Stimulated activated naive CD8-positive, alpha-beta T cell treated with anti-CD3 and anti-CD28 coated beads, Interleukin-15, amount 100 ng/mL, for 72 hours (primary cell): ENCODE data around the gene PTPRN2.
"Not testable (repeated sequence)": the region's sequence is repeated elsewhere in the genome, so short reads cannot be mapped to it uniquely, and the experiment has no call there.

Experiments
- ATAC-seq: fragments of 150-1000 bp; cut with Tn5 transposase; 2 replicates; pipeline ENCODE4 v1.10.0; 2021; ENCODE audit warnings: mild to moderate bottlenecking, moderate library complexity
- DNase-seq, 2 donors: peaks; one replicate each; pipeline ENCODE4 v3.0.0; 2021 to 2022
- H3K27ac Mint-ChIP-seq, 2 donors: one replicate each; pipeline ENCODE4 v1.8.0; 2022; ENCODE audit warnings: mild to moderate bottlenecking in 2 of 2, mixed read lengths in 2 of 2, moderate library complexity in 2 of 2
- H3K27me3 Mint-ChIP-seq: one replicate; pipeline ENCODE4 v1.8.0; 2022; ENCODE audit warnings: mixed read lengths
- H3K4me1 Mint-ChIP-seq: one replicate; pipeline ENCODE4 v1.8.0; 2022; ENCODE audit warnings: mild to moderate bottlenecking, mixed read lengths
- H3K4me3 Mint-ChIP-seq, 2 donors: one replicate each; pipeline ENCODE4 v1.8.0; 2022; ENCODE audit warnings: mild to moderate bottlenecking in 2 of 2, mixed read lengths in 2 of 2, moderate library complexity in 1 of 2
- H3K9me3 Mint-ChIP-seq, 2 donors: one replicate each; pipeline ENCODE4 v1.8.0; 2022; ENCODE audit warnings: mixed read lengths in 2 of 2

Gene PTPRN2

DNA sequence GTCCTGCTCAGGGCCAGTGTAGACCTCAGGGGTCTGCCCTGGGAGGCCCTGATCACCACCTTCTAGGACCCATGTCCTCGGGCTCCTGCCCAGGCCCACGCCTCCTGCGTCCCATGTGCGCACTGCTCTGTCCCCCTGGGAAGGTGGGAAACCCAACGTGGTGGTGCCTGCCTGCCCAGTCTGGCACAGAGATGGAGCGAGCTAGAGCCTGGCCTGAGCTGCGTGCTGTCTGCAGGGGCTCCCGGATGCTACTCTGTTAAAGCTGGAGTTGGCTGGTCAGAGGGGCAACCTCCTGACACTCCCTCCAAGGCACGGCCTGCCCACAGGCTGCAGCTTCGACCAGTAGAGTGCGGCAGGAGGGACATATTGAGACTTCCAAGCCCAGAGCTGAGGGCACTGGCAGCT, 1079.1 kb downstream of the PTPRN2 start:
- peak overlapping the region in 1 of 2 donors; percentile 79 for H3K27ac Mint-ChIP-seq
- H3K9me3 Mint-ChIP-seq = peaks cover 21% of the 10 kb centered on the region in 2 donors
- ATAC-seq (no peak), DNase-seq (no peak)
- H3K4me3 Mint-ChIP-seq = no peak overlapping the region
- H3K4me1 Mint-ChIP-seq = peaks cover 6% of the 10 kb centered on the region
- peaks cover 40% of the 10 kb centered on the region for H3K27me3 Mint-ChIP-seq

DNA sequence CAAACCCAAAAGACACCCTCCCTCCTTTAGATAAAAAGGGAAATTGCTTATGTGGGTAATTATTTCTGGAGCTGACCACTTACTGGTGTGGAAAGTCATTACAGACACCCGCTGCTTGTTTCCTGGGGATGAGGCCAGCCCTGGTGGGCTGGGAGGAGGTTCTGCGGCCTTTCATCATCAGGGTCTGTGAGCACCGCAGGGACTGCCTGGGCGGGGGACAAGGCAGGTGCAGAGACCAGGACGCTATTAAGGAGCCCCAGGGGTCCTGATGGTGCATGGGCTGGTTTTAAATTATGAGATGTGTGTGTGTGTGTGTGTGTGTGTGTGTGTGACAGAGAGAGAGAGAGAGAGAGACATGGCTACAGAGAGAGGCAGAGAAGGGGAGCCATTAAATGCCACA, 1079.6 kb downstream of the PTPRN2 start:
- Mint-ChIP-seq H3K27me3 (peaks cover 40% of the 10 kb centered on the region), H3K9me3 (peaks cover 21% of the 10 kb centered on the region in 2 donors), H3K27ac (peak overlapping the region in 1 of 2 donors; percentile 59), H3K4me1 (peaks cover 11% of the 10 kb centered on the region), H3K4me3 (no peak overlapping the region)
- no peak for DNase-seq
- ATAC-seq = no peak

DNA sequence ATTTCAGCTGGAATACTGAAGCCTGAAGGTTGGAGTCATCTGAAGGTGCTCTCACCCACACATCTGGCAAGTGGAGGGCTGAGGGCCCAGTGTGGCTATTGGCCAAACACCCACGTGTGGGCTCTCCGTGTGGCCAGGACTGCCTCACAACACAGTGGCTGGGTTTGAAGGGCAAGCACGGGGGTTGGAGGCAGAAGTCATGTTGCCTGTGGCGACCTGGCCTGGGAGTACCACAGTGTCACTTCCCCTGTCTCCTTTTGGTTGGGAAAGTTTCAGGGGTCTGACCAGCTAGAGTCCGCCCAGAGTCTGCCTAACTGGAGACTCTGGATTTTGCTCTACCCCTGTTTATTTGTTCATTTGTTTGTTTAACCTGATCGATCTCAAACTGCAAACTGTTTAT, 1081.4 kb downstream of the PTPRN2 start:
- ATAC-seq (no peak), DNase-seq (no peak)
- peaks cover 40% of the 10 kb centered on the region for H3K27me3 Mint-ChIP-seq
- no peak overlapping the region for H3K4me3 Mint-ChIP-seq
- no peak overlapping the region for H3K27ac Mint-ChIP-seq
- H3K9me3 Mint-ChIP-seq = peaks cover 21% of the 10 kb centered on the region in 2 donors
- peaks cover 27% of the 10 kb centered on the region for H3K4me1 Mint-ChIP-seq

DNA sequence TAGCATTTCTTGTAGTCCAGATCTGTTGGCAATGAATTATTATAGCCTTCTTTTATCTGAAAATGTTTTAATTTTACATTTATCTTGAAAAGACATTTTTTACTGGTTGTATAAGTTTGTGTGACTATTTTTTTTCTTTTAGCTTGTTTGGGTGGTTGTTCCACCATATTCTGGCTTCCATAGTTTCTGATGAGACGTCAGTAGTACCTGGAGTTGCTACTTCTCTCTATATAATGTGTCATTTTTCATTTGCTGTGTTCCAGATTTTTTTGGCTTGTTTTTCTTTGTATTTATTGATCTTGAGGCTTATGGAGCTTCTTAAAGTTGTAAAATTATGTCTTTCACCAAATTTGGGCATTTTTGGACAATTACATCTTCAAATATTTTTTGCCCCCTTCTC, 1082.0 kb downstream of the PTPRN2 start:
- Mint-ChIP-seq H3K4me3 (no peak overlapping the region), H3K4me1 (peaks cover 27% of the 10 kb centered on the region), H3K9me3 (peaks cover 21% of the 10 kb centered on the region in 2 donors), H3K27me3 (peaks cover 40% of the 10 kb centered on the region), H3K27ac (no peak overlapping the region)
- DNase-seq = no peak
- ATAC-seq = no peak

DNA sequence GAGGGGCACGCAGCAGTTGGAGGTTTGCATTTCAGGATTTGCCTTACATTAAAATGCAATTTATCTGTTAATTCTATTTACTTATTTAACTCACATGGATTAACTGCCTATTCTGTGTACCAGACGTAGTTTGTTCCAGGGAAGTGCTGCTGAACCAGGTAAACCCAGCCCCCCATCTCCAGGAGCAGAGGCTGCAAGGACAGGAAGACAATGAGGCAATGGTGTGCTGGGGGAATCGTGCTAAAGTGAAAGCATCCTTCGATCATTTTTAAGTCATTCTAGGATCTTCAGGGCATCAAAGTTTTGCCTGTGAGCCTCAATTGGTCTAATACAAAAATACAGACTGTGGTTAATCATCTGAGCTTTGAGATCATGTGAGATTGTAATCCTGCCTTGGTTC, 1084.4 kb downstream of the PTPRN2 start:
- Mint-ChIP-seq H3K27ac (peak overlapping the region; percentile 22 to 88), H3K27me3 (peaks cover 27% of the 10 kb centered on the region), H3K9me3 (peaks cover 21% of the 10 kb centered on the region in 2 donors), H3K4me1 (peaks cover 27% of the 10 kb centered on the region), H3K4me3 (peak overlapping the region; percentile 79 to 83)
- no peak for DNase-seq
- ATAC-seq = no peak

DNA sequence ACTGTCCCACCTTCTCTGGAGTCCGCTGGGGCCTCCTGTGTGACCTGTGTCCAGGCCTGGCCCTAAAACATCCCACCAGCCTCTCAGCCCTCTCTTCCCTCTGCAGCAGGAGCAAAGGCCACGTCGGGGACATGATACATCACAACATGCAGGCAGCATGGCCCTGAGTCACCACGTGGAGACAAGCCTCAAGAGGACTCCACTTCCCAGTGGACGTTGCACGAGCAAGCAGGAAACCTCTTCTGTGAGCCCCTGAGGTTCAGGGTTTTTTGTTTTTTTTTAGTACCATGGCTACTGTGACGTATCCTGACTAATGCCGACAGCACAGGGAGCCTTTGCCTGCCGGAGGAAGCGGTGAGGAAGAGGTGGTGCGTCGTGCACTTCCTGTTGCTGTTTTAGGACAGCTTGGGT, 1084.9 kb downstream of the PTPRN2 start:
- Mint-ChIP-seq H3K27me3 (peaks cover 22% of the 10 kb centered on the region), H3K4me3 (peak overlapping the region; percentile 79 to 83), H3K4me1 (peaks cover 27% of the 10 kb centered on the region), H3K9me3 (peaks cover 21% of the 10 kb centered on the region in 2 donors), H3K27ac (peak overlapping the region; percentile 22 to 88)
- DNase-seq (peak; percentile 44 to 71), ATAC-seq (peak; percentile 95)

DNA sequence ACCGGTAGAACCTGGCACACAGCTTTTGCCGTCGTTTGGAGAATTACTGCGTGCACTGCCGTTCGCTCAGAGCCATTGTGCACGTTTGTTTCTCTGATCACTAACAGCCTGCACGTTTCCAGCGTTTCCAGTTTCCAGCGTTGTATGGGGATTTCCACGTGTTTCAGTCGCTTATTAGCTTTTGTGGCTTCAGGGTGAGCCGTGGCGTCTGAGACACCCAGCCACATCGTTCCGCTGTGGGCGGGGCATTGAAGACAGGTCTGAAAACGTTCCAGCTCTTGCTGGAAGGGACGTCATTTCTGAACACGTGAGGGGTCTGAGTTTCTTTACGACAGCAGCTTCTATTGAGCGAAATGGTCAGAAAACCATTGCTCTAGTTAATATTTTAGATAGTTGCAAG, 1086.0 kb downstream of the PTPRN2 start:
- Mint-ChIP-seq H3K4me1 (peaks cover 27% of the 10 kb centered on the region), H3K27me3 (peaks cover 11% of the 10 kb centered on the region), H3K9me3 (peaks cover 14 to 15% of the 10 kb centered on the region in 2 donors), H3K27ac (no peak overlapping the region), H3K4me3 (no peak overlapping the region)
- no peak for ATAC-seq
- no peak for DNase-seq

DNA sequence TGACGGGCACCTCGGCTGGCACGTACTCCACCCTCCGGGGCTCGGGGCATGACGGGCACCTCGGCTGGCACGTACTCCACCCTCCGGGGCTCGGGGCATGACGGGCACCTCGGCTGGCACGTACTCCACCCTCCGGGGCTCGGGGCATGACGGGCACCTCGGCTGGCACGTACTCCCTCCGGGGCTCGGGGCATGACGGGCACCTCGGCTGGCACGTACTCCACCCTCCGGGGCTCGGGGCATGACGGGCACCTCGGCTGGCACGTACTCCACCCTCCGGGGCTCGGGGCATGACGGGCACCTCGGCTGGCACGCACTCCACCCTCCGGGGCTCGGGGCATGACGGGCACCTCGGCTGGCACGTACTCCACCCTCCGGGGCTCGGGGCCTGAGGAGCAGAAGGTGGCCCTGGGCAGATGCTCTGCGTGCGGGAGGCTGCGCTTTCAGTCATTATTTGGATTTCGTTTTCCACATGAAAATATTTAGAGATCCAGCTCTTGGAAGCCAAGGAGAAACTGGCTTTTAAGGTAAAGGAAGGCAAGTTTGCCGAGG, 1086.6 kb downstream of the PTPRN2 start:
- H3K27ac Mint-ChIP-seq, H3K27me3 Mint-ChIP-seq, H3K4me3 Mint-ChIP-seq, ATAC-seq, DNase-seq: not testable (repeated sequence)
- peaks cover 33% of the 10 kb centered on the region for H3K4me1 Mint-ChIP-seq
- H3K9me3 Mint-ChIP-seq = peaks cover 9 to 12% of the 10 kb centered on the region in 2 donors

DNA sequence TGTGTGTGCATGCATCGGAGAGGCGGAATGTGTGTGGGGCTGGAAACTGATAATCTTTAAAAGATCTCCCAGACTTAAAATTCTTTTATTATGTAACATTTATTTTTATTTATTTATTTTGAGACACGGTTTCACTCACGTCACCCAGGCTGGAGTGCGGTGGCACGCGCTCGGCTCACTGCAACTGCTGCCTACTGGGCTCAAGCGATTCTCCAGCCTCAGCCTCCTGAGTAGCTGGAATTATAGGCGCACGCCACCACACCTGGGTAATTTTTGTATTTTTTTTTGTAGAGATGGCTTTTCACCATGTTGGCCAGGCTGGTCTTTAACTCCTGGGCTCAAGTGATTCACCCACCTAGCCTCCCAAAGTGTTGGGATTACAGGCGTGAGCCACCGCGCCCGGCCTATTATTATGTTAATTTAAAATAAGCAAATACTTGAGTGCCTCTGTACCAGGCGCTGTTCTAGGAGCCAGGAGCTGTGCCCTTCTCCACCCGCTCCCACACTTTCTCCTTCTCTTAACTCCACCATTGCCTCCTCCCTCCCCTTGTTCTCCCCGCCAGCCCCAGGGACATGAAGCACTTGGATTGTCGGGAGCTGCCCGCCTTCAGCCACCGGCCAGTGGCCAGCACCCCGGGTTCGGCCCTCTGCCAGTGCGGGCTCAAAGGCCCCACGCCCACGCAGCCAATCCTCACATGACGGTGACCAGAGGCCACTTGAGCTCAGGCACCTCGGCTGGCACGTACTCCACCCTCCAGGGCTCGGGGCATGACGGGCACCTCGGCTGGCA, 1087.3 kb downstream of the PTPRN2 start:
- ATAC-seq = no peak
- Mint-ChIP-seq H3K27ac (no peak overlapping the region), H3K9me3 (peaks cover 2 to 5% of the 10 kb centered on the region in 2 donors), H3K4me3 (no peak overlapping the region), H3K27me3 (peaks cover 8% of the 10 kb centered on the region), H3K4me1 (peaks cover 40% of the 10 kb centered on the region)
- peak in 1 of 2 donors; percentile 3 for DNase-seq

DNA sequence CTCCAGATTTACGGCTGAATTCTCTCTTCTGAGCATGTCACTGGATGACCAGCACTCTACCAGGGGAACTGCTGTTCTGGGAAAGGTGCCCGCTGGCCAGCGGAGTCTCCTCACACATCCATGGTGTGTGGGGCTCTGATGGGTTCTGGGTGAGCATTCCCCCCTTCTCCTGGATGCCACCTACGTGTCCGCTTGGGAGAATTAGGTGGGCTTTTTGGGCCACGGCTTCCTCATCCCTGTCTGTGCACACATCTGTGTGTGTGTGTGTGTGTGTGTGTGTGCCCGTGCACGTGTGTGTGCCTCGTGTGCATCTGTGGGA, 1087.8 kb downstream of the PTPRN2 start:
- H3K27me3 Mint-ChIP-seq = peaks cover 8% of the 10 kb centered on the region
- DNase-seq = no peak
- peaks cover 45% of the 10 kb centered on the region for H3K4me1 Mint-ChIP-seq
- H3K27ac Mint-ChIP-seq = no peak overlapping the region
- no peak for ATAC-seq
- H3K4me3 Mint-ChIP-seq = no peak overlapping the region
- H3K9me3 Mint-ChIP-seq = no peaks in the 10 kb centered on the region

DNA sequence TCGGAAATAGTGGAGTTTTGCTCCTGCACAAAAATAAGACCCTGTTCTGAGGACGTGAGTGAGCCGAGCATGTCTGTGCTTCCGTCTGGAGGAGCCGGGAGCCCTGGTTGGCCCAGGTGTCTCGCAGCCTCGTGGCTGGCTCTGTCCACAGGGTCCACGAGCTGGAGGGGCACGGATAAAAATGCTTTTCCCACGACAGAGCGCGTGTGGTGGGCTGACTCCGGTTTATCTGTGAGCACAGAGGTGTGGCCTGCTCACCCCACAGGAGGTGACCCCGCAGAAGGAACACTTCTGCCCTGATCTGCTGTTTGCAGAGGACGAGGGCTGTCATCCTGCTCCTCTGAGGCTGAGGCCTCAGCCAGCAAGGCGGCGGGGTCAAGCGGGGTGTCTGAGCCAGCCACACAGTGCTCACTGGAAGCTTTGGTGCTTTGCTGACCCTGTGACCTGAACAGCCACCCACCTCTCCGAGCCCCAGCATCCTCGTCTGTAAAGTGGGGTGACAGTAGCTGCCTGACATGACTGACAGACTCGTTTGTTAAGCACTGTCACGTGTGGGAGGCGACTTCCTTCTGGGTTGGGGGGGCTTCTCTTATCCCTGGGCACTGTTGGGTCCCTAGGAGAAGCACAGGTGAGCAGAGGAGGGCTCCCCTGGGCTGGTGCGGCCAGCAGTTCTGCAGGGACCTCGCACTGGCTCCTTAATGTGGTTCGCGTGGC, 1088.3 kb downstream of the PTPRN2 start:
- no peak overlapping the region for H3K4me3 Mint-ChIP-seq
- H3K27ac Mint-ChIP-seq = no peak overlapping the region
- H3K9me3 Mint-ChIP-seq = no peaks in the 10 kb centered on the region
- peaks cover 50% of the 10 kb centered on the region for H3K4me1 Mint-ChIP-seq
- H3K27me3 Mint-ChIP-seq = peaks cover 9% of the 10 kb centered on the region
- ATAC-seq (no peak), DNase-seq (peak in 1 of 2 donors; percentile 6)

DNA sequence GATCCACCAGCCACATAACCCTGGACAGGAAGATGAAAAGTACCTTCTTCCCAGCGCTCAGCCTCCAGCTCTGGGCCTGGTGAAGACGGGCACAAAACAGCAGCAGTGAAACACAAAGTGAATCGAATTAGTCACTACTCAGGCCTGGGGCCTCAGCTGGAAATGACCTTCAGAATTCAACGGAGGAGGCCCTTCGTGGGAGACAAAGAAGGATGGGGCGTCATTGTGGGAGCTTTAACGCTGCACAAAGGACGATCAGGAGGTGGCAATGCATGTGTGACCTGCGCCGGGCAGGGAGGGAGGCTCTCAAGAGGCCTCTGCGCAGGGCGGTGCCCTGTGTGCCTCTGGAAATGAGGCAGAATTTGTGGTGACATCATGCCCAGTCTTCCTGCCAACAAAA, 1089.0 kb downstream of the PTPRN2 start:
- Mint-ChIP-seq H3K9me3 (no peaks in the 10 kb centered on the region), H3K4me1 (peaks cover 52% of the 10 kb centered on the region), H3K27me3 (peaks cover 15% of the 10 kb centered on the region), H3K4me3 (no peak overlapping the region), H3K27ac (no peak overlapping the region)
- DNase-seq (peak in 1 of 2 donors; percentile 8), ATAC-seq (no peak)

DNA sequence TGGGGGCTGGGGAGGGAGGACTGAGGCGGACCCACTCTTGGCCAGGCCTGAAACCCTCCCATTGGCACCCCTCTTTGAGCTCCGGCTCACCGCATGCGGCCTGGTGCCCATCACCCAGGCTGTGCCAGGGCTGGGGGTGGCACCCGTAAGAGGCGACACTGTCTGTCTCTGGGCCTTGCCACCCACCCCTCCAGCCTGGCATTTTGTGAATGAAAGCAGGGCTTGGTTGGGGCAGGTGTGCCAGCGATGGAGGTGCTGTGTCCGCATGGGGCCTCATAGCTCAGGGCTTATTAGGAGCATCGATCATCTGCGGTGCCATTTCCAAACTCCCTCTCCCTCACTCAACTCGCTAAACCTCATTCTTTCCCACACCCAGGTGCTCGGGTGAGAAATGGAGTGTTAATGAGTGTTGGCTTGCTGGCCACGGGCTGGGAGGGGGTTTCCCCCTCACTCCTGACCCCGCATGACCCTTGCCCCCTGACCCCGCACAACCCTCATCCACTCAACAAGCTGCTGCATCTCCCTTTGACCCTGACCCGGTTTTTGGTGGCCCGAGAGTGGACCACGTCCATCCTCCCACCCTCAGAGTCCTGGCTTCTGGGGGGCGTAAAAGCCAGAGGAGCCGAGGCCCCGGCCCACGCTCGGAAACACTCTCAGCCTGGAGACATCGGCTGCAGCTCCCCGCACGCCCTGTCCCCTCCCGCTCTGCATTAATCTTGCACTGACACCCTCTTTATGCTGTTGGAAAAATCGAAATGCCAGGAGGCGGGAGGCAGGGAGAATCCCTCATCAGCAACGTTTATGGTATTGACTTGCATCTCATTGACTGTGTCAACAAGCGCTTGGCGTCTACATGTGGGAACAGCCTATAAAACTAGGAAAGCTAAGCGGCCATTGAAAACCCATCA, 1089.6 kb downstream of the PTPRN2 start:
- Mint-ChIP-seq H3K9me3 (no peaks in the 10 kb centered on the region), H3K4me1 (peaks cover 52% of the 10 kb centered on the region), H3K27ac (no peak overlapping the region), H3K4me3 (no peak overlapping the region), H3K27me3 (peaks cover 22% of the 10 kb centered on the region)
- no peak for DNase-seq
- no peak for ATAC-seq

DNA sequence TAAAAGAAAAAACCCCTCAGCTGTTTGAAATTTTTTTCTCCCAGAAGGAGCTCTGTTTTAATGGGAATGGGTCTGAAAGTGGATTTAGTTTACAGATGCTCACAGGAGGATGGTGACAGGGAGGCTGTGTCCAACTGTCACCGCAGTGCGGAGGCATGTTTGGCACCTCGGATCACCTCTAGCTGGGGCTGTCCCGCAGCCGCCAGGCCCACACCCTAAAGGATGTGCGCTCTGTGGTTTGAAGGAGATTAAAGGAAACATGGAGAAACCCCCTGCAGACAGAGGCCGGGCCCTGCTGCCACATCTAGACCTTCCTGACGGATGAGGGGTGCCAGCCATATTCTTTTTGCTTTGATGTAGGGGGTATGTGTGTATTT, 1090.3 kb downstream of the PTPRN2 start:
- no peak for DNase-seq
- peaks cover 52% of the 10 kb centered on the region for H3K4me1 Mint-ChIP-seq
- no peak for ATAC-seq
- H3K27ac Mint-ChIP-seq = no peak overlapping the region
- peaks cover 3 to 5% of the 10 kb centered on the region in 2 donors for H3K9me3 Mint-ChIP-seq
- no peak overlapping the region for H3K4me3 Mint-ChIP-seq
- H3K27me3 Mint-ChIP-seq = peaks cover 28% of the 10 kb centered on the region
